LNCaP clone FGC (cell line): Measurements from ENCODE around the gene CST8.
"Not testable (repeated sequence)": the region's sequence is repeated elsewhere in the genome, so short reads cannot be mapped to it uniquely, and the experiment has no call there.

ENCODE experiments used
- DNase-seq: peaks from one replicate; pipeline ENCODE4 v3.0.0-alpha.2; 2011; ENCODE audit warnings: low read depth
- H3K4me3 ChIP-seq: 2 replicates; pipeline ENCODE4 v1.5.1; 2011; ENCODE audit warnings: mild to moderate bottlenecking, low read depth, low read length, control low read depth
- TF ChIP-seq, protein P1 (sequence below): IDR thresholded peaks from 2 replicates; pipeline ENCODE4 v1.5.1; 2012; ENCODE audit warnings: mild to moderate bottlenecking; ENCODE audit not compliant: control insufficient read depth, insufficient read depth; ENCODE audit errors: extremely low read depth

Gene CST8

DNA sequence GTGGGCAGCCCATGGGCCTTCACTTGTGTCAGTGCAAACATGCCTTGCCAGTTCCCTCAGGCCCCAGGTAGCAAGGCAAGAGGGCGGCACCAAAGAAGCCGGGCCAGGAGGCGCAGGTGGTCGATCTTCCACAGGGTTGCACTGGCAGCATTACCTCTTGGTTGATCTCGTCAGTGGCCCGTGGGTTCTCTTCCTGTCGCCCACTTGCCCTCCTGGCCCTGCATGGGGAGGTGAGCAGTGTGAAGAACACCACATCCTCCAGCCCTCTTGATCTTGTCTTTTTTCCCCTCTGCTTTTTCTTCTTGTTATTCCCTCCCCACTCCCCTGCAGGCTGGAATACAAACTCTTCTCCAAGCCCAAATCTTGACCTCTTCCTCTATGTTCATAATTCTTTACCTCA lies 35.3 kb upstream of the CST8 start:
- DNase-seq: no peak
- TF ChIP-seq, protein P1, sequence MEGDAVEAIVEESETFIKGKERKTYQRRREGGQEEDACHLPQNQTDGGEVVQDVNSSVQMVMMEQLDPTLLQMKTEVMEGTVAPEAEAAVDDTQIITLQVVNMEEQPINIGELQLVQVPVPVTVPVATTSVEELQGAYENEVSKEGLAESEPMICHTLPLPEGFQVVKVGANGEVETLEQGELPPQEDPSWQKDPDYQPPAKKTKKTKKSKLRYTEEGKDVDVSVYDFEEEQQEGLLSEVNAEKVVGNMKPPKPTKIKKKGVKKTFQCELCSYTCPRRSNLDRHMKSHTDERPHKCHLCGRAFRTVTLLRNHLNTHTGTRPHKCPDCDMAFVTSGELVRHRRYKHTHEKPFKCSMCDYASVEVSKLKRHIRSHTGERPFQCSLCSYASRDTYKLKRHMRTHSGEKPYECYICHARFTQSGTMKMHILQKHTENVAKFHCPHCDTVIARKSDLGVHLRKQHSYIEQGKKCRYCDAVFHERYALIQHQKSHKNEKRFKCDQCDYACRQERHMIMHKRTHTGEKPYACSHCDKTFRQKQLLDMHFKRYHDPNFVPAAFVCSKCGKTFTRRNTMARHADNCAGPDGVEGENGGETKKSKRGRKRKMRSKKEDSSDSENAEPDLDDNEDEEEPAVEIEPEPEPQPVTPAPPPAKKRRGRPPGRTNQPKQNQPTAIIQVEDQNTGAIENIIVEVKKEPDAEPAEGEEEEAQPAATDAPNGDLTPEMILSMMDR: no peak
- H3K4me3 ChIP-seq: no peak overlapping the region

DNA sequence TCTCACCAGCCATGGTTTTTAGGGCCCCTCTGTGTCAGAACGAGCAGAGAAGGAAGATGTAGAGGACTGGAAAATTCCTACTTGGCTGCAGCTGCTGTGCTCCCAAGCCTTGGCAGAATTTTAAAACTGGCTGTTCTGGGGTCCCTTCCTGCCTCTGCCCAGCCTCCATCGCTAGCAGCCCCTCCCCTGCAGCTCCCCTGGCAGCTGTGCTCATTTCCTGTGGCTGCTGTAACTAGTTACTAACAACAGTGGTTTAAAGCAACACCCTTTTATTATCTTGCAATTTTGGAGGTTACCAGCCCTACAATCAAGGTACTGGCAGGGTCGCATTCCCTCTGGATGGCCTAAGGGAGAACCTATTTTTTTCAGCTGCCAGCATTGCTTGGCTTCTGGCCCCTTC lies 34.5 kb upstream of the CST8 start:
- DNase-seq: no peak
- TF ChIP-seq, protein P1: no peak
- H3K4me3 ChIP-seq: no peak overlapping the region

DNA sequence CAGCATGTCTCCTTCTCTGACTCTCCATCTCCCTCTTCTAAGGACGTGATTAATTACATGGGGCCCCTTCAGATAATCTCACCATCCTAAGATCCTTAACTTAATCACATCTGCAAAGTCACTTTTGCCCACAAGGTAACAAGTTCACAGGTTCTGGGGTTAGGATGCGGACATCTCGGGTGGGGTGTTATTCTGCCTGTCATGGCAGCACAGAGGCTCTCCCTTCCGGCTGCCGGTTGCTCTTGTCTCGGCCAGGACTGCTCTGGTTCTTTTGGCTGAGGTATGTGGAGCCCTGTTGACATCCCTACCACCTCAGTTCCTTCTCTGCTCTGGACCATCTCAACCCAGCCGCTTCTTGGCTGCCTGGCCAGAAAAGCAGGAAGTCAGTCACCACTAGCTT lies 34.0 kb upstream of the CST8 start:
- no peak for DNase-seq
- no peak overlapping the region for H3K4me3 ChIP-seq
- TF ChIP-seq, protein P1: no peak

DNA sequence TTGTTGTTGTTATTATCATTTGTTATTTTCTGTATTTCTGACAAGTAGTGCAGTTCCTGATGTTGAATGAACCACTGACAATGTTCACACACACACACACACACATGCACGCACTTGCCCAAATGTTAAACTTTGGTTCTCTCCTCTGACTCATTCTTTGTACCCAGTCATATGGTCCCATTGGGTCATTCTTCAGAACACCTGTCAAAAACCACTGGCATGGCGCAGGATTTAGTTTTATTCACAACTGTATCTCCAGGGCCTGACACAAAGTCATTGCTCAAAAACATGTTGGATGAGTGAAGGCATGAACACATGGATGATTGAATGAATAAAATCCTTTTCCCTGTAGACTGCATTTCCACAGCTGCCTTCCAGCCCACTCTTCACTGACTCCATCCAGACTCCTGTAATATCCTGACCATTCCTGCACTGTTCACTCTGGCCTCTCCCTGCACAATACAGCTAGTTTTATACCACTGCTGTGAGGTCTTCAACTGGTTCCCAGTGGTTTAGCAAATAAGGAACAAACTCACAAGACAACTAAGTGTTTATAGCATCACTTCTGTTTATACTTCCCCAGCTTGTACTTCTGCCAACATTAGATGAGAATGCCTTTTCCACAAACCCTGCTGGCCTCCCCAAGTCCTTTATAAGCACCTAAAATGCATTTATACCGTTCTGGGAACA lies 31.3 kb upstream of the CST8 start:
- TF ChIP-seq, protein P1: no peak
- H3K4me3 ChIP-seq: no peak overlapping the region
- DNase-seq: no peak

DNA sequence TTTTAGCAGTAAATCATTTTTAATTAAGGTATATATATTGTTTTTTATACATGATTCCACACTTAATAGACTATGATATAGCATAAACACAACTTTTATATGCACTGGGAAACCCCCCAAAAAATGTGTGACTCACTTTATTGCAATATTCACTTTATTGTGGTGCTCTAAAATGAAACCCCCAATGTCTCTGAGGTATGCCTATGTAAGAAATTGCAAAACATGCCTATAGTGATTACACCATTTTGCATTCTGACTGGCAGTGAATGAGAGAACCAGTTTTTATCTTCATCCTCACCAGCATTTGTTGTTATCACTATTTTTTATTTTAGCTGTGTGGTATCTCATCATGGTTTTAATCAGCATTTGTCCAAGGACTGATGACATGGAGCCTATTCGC lies 29.7 kb upstream of the CST8 start:
- DNase-seq: no peak
- no peak overlapping the region for H3K4me3 ChIP-seq
- TF ChIP-seq, protein P1: no peak

DNA sequence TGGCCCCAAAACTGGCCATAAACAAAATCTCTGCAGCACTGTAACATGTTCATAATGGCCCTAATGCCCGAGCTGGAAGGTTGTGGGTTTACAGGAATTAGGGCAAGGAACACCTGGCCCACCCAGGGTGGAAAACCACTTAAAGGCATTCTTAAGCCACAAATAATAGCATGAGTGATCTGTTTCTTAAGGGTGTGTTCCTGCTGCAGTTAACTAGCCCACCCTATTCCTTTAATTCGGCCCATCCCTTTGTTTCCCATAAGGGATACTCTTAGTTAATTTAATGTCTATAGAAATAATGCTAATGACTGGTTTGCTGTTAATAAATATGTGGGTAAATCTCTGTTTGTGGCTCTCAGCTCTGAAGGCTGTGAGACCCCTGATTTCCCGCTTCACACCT lies 24.0 kb upstream of the CST8 start:
- not testable (repeated sequence) for DNase-seq, H3K4me3 ChIP-seq

- H3K4me3 ChIP-seq, DNase-seq: not testable (repeated sequence)
These were observed 18.6 kb upstream of the CST8 start for GRCh38 chr20:23472306-23472705.

DNA sequence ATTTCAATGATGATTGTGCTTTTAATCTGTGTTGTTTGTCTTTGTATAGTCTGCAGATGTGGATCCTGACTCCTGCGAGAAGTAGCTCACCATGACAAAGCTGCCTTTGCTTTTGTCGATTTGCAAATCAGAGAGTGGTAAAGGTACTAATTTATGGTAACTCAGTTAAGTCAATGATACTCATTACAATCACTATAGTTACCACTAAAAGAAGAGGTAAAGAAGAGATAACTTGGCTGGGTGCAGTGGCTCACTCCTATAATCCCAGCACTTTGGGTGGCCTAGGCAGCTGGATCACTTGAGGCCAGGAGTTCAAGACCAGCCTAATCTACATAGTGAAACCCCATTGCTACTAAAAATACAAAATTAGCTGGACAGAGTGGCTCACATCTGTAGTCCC lies 17.6 kb upstream of the CST8 start:
- not testable (repeated sequence) for H3K4me3 ChIP-seq

DNA sequence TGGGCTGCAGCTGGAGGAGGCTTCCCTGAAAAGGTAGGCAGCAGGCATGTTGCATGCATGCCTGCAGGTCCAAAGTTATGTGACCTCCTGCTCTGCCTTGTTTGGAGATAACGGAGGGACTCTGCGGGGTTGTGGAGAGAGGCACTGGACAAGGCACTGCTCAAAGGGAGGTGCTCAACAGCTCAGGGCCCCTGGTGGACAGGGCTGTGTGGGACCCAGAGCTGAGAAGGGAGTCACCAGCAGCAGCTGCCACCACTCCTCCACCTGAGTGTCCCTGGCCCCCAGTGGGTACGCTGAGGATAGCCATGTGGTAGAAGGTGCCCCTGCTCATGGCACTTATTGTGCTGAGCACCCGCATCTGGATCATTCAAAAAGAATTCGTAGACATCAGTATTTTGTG lies 15.5 kb upstream of the CST8 start:
- TF ChIP-seq, protein P1: no peak
- no peak for DNase-seq
- no peak overlapping the region for H3K4me3 ChIP-seq

More for the DNA sequence above, 17.6 kb upstream of the CST8 start:
- not testable (repeated sequence) for DNase-seq
